H1 (cell line): Measurements from ENCODE around the gene MNS1. TPM values are rescaled to one million over a fixed set of nuclear protein-coding genes. Genes with fewer than 3 reads are reported as not detected.
"Not testable (repeated sequence)": the region's sequence is repeated elsewhere in the genome, so short reads cannot be mapped to it uniquely, and the experiment has no call there.

Source experiments
- CTCF ChIA-PET: fragments of 300-600 bp; sonication (Branson Sonifier 250); formaldehyde crosslinking; loops from one replicate; lab custom pipeline; 2021; ENCODE audit not compliant: partially characterized antibody; lab: Charles Lee
- POLR2A ChIA-PET: fragments of 300-600 bp; sonication (Branson Sonifier 250); formaldehyde crosslinking; loops from one replicate; lab custom pipeline; 2021; ENCODE audit warnings: inconsistent platforms; ENCODE audit not compliant: partially characterized antibody; lab: Charles Lee
- DNase-seq, 2 experiments: peaks; one replicate each; pipeline versions ENCODE4 v3.0.0 to v3.0.0-alpha.2; 2010 to 2022; ENCODE audit warnings: low spot score in 2 of 2, low read depth in 1 of 2, mixed read lengths in 1 of 2
- FAIRE-seq: peaks from 2 replicates; lab custom pipeline; 2011; peaks lifted over from hg19 to GRCh38; lab: Jason Lieb, UNC
- H2AFZ ChIP-seq: 2 replicates; pipeline ENCODE4 v1.8.1; 2012; ENCODE audit warnings: low read length, inconsistent platforms
- H2AK5ac ChIP-seq: 2 replicates; pipeline ENCODE4 v1.6.1; 2013; ENCODE audit warnings: low read depth, low read length
- H2BK120ac ChIP-seq: replicated peaks from 2 replicates; pipeline ENCODE3; 2013; ENCODE audit warnings: low read depth, low read length, inconsistent platforms
- H2BK12ac ChIP-seq: 2 replicates; pipeline ENCODE4 v1.6.1; 2013; ENCODE audit warnings: low read depth, low read length
- H2BK15ac ChIP-seq: 2 replicates; pipeline ENCODE4 v1.6.1; 2013; ENCODE audit warnings: low read length
- H2BK20ac ChIP-seq: 2 replicates; pipeline ENCODE4 v1.6.1; 2013; ENCODE audit warnings: low read length
- H2BK5ac ChIP-seq: 2 replicates; pipeline ENCODE4 v1.6.1; 2013; ENCODE audit warnings: low read depth, low read length
- H3K14ac ChIP-seq: 2 replicates; pipeline ENCODE4 v1.6.1; 2013; ENCODE audit warnings: inconsistent platforms; ENCODE audit not compliant: insufficient read length
- H3K18ac ChIP-seq: 2 replicates; pipeline ENCODE4 v1.6.1; 2013; ENCODE audit warnings: low read length; ENCODE audit errors: extremely low read depth
- H3K23ac ChIP-seq: 2 replicates; pipeline ENCODE4 v1.6.1; 2013; ENCODE audit warnings: inconsistent platforms; ENCODE audit not compliant: insufficient read length
- H3K23me2 ChIP-seq: 2 replicates; pipeline ENCODE4 v1.6.1; 2013; ENCODE audit warnings: low read depth, low read length
- H3K27ac ChIP-seq: 2 replicates; pipeline ENCODE4 v1.6.1; 2011; ENCODE audit warnings: low read depth, low read length, inconsistent platforms
- H3K27me3 ChIP-seq, 4 experiments: replicated peaks in 1 of 4; 1 replicate in 1 of 4; 2 replicates in 3 of 4; pipeline versions ENCODE4 v1.6.1 to v1.8.1; 2011 to 2013; ENCODE audit warnings: low read length in 3 of 4, mild to moderate bottlenecking in 3 of 4, inconsistent platforms in 2 of 4, mixed read lengths in 2 of 4, moderate library complexity in 1 of 4; ENCODE audit not compliant: control insufficient read depth in 3 of 4, insufficient read depth in 3 of 4; ENCODE audit errors: extremely low read depth in 1 of 4
- H3K36me3 ChIP-seq, 4 experiments: 2 replicates each; pipeline versions ENCODE4 v1.6.1 to v1.8.1; 2011 to 2013; ENCODE audit warnings: mild to moderate bottlenecking in 4 of 4, low read length in 3 of 4, moderate library complexity in 2 of 4, control low read depth in 1 of 4, inconsistent platforms in 1 of 4; ENCODE audit not compliant: insufficient read depth in 4 of 4, control insufficient read depth in 2 of 4
- H3K4ac ChIP-seq: replicated peaks from 2 replicates; pipeline ENCODE3; 2013; ENCODE audit warnings: low read length, low read depth, mixed read lengths, inconsistent platforms; ENCODE audit not compliant: insufficient read length
- H3K4me1 ChIP-seq, 4 experiments: replicated peaks in 1 of 4; 1 replicate in 1 of 4; 2 replicates in 3 of 4; pipeline versions ENCODE4 v1.6.1 to v1.8.1; 2011 to 2013; ENCODE audit warnings: low read length in 3 of 4, inconsistent platforms in 2 of 4, mixed read lengths in 1 of 4; ENCODE audit not compliant: insufficient read depth in 4 of 4, control insufficient read depth in 3 of 4
- H3K4me2 ChIP-seq, 2 experiments: 2 replicates each; pipeline versions ENCODE4 v1.6.1 to v1.8.1; 2011 to 2013; ENCODE audit warnings: low read depth in 2 of 2, low read length in 2 of 2, control low read depth in 1 of 2, inconsistent platforms in 1 of 2, mild to moderate bottlenecking in 1 of 2; ENCODE audit not compliant: insufficient read depth in 1 of 2
- H3K4me3 ChIP-seq, 4 experiments: fragments of 200-600, 300-600 bp in 1 of 4; sonication (generic), shearing (Covaris generic), sonication (Bioruptor Twin) in 1 of 4; 2 replicates each; pipeline versions ENCODE4 v1.5.1 to v1.8.1; 2011 to 2016; ENCODE audit warnings: low read length in 4 of 4, low read depth in 3 of 4, control low read depth in 2 of 4, inconsistent platforms in 2 of 4, mild to moderate bottlenecking in 2 of 4, mixed read lengths in 1 of 4, moderate library complexity in 1 of 4; ENCODE audit not compliant: insufficient read depth in 2 of 4; ENCODE audit errors: extremely low read depth in 1 of 4
- H3K56ac ChIP-seq: replicated peaks from 2 replicates; pipeline ENCODE3; 2013; ENCODE audit warnings: low read depth, mild to moderate bottlenecking, mixed read lengths, low read length, inconsistent platforms; ENCODE audit not compliant: insufficient read length
- H3K79me1 ChIP-seq: 2 replicates; pipeline ENCODE4 v1.6.1; 2013; ENCODE audit warnings: low read depth, low read length, control low read depth
- H3K79me2 ChIP-seq, 2 experiments: 2 replicates each; pipeline versions ENCODE4 v1.6.1 to v1.8.1; 2012 to 2013; ENCODE audit warnings: low read length in 2 of 2, mild to moderate bottlenecking in 2 of 2, inconsistent platforms in 1 of 2; ENCODE audit not compliant: insufficient read depth in 2 of 2, control insufficient read depth in 1 of 2
- H3K9ac ChIP-seq, 4 experiments: replicated peaks in 1 of 4; 1 replicate in 1 of 4; 2 replicates in 3 of 4; pipeline versions ENCODE4 v1.6.1 to v1.8.1; 2011 to 2013; ENCODE audit warnings: low read depth in 3 of 4, low read length in 3 of 4, control low read depth in 2 of 4, mild to moderate bottlenecking in 2 of 4, moderate library complexity in 2 of 4, inconsistent platforms in 1 of 4; ENCODE audit errors: extremely low read depth in 1 of 4
- H3K9me3 ChIP-seq, 2 experiments: 2 replicates each; pipeline versions ENCODE4 v1.6.1 to v1.8.1; 2012 to 2013; ENCODE audit warnings: mild to moderate bottlenecking in 2 of 2, moderate library complexity in 2 of 2, control low read depth in 1 of 2, inconsistent platforms in 1 of 2, low read depth in 1 of 2, low read length in 1 of 2, mixed read lengths in 1 of 2; ENCODE audit not compliant: insufficient read depth in 2 of 2
- H4K20me1 ChIP-seq, 2 experiments: replicated peaks in 1 of 2; 2 replicates each; pipeline versions ENCODE3 to v1.8.1; 2011 to 2013; ENCODE audit warnings: inconsistent platforms in 2 of 2, low read length in 2 of 2, mild to moderate bottlenecking in 1 of 2; ENCODE audit not compliant: insufficient read depth in 2 of 2, control insufficient read depth in 1 of 2
- H4K5ac ChIP-seq: 2 replicates; pipeline ENCODE4 v1.6.1; 2013; ENCODE audit warnings: low read length, low read depth, mixed read lengths, inconsistent platforms; ENCODE audit not compliant: insufficient read length
- H4K8ac ChIP-seq: 2 replicates; pipeline ENCODE4 v1.8.0; 2013; ENCODE audit warnings: mild to moderate bottlenecking, moderate library complexity, low read length, inconsistent platforms; ENCODE audit not compliant: insufficient read depth; ENCODE audit errors: extremely low read depth
- H4K91ac ChIP-seq: replicated peaks from 2 replicates; pipeline ENCODE3; 2013; ENCODE audit warnings: low read length, mixed read lengths, inconsistent platforms; ENCODE audit not compliant: insufficient read length
- WGBS, 2 experiments: shearing (Covaris generic) in 1 of 2; methylation state at CpG; one replicate each; pipeline versions ENCODE4 v1.1.6 to v1.1.7; 2013 to 2015; ENCODE audit warnings: low lambda C conversion rate in 2 of 2, mixed read lengths in 2 of 2, inconsistent platforms in 1 of 2, low coverage in 1 of 2, missing lambda C conversion rate in 1 of 2; ENCODE audit not compliant: insufficient replicate concordance in 2 of 2, insufficient coverage in 1 of 2, insufficient read length in 1 of 2; ENCODE audit errors: extremely low coverage in 1 of 2, missing lambda C conversion rate in 1 of 2; 5-methylcytosine and 5-hydroxymethylcytosine counted together
- polyA plus RNA-seq, 7 experiments: library from polyadenylated mRNA; depleted of rRNA in 3 of 7; stranded (reverse) in 5 of 7; unstranded in 2 of 7; fragments of >200 nt in 5 of 7; fragments of 200-250 nt in 2 of 7; gene quantifications; 1 replicate in 5 of 7; 2 replicates in 1 of 7; 4 replicates in 1 of 7; pipeline versions ENCODE4 v1.2.1 to v1.2.3, GENCODE V29; 2011 to 2013; ENCODE audit warnings: missing spikeins in 2 of 7, mixed read lengths in 2 of 7
- total RNA-seq: library from RNA; stranded (reverse); fragmentation: NEBNext Ultra II Directional; extraction: Animal tissue kit (Norgen Biotek cat#: 25700); gene quantifications from 2 replicates; pipeline ENCODE4 v1.2.1, GENCODE V29; 2021

MNS1 gene
- total and polyA plus RNA-seq, 2 of the 8 experiments (the other 6 are each of a cell fraction or from before 2014, with no cell fraction given), result 0.57 TPM; not detected in 1

DNA sequence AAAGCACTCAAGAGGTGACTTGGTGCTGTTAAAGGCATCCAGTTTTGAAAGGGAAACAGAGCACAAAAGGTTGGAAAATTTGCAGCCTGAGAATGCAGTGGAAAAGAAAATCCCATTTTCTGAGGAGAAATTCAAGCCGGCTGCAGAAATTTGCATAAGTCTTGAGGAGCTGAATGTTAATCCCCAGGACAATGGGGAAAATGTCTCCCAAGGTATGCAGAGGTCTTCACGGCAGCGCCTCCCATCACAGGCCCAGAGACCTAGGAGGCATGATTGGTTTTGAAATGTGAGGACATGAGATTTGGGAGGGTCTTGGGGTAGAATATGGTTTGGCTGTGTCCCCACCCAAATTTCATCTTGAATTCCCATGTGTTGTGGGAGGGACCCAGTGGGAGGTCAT, 67.6 kb downstream of the MNS1 start:
- H3K23ac ChIP-seq, H2BK5ac ChIP-seq, DNase-seq, H4K5ac ChIP-seq, H3K9me3 ChIP-seq, FAIRE-seq, CTCF ChIA-PET, H3K27ac ChIP-seq, H3K4me2 ChIP-seq, H3K18ac ChIP-seq, H3K4me1 ChIP-seq, H4K20me1 ChIP-seq, H3K14ac ChIP-seq, H3K9ac ChIP-seq, H3K27me3 ChIP-seq, H3K4me3 ChIP-seq, H2AK5ac ChIP-seq, H3K4ac ChIP-seq, H4K91ac ChIP-seq, POLR2A ChIA-PET, H2AFZ ChIP-seq, H2BK12ac ChIP-seq, H2BK15ac ChIP-seq, H3K56ac ChIP-seq, H3K79me2 ChIP-seq, H3K36me3 ChIP-seq, H3K79me1 ChIP-seq, H2BK20ac ChIP-seq, H3K23me2 ChIP-seq, H4K8ac ChIP-seq, H2BK120ac ChIP-seq: not testable (repeated sequence)
- WGBS, 2 experiments, result 88% methylated on average over 3 of the region's 3 CpGs; no CpG with 5 or more reads in 1 of the 2 experiments
